K562 (cell line): Measurements from ENCODE around the gene MED15. TPM values are rescaled to one million over a fixed set of nuclear protein-coding genes. Genes with fewer than 3 reads are reported as not detected.

ENCODE experiments used
- ATAC-seq: fragments of 200-7000 bp; cut with Tn5 transposase; 3 replicates; pipeline ENCODE4 v1.9.1; 2020; ENCODE audit warnings: moderate library complexity
- BruUV-seq: library from RNA; stranded (reverse); fragments of 400-500 nt; replicated peaks from 2 replicates; lab custom pipeline; 2021; lab: Mats Ljungman, UMichigan
- CTCF ChIA-PET: fragments of 300-600 bp; formaldehyde crosslinking; extraction: SDS; loops from one replicate; lab custom pipeline; 2021; ENCODE audit warnings: low intra/inter-chr PET ratio; lab: Yijun Ruan, JAX
- POLR2A ChIA-PET: fragments of 300-600, 350-650 bp; sonication (Branson Sonifier 250); formaldehyde crosslinking; extraction: SDS; loops from one replicate; lab custom pipeline; 2021; ENCODE audit warnings: antibody characterized with exemption, inconsistent platforms; lab: Yijun Ruan, JAX
- DNase-seq, 4 experiments: peaks; one replicate each; pipeline versions ENCODE4 v3.0.0 to v3.0.0-alpha.2; 2011 to 2018; ENCODE audit warnings: low spot score in 3 of 4, mixed read lengths in 3 of 4; ENCODE audit errors: extremely low read depth in 1 of 4
- FAIRE-seq: peaks from 2 replicates; lab custom pipeline; 2011; peaks lifted over from hg19 to GRCh38; lab: Jason Lieb, UNC
- H2AFZ ChIP-seq: 2 replicates; pipeline ENCODE4 v1.6.0; 2011; ENCODE audit warnings: low read depth, low read length, control low read depth, inconsistent platforms
- H3K27ac ChIP-seq: fragments of 200-600 bp; 3 replicates; pipeline ENCODE4 v1.8.0; 2011; ENCODE audit warnings: low read depth, mild to moderate bottlenecking, control low read depth, inconsistent platforms, low read length, moderate library complexity, mixed read lengths; ENCODE audit errors: extremely low read depth
- H3K27me3 ChIP-seq, 2 experiments: fragments of 300-600 bp in 1 of 2; 2 replicates in 1 of 2; 3 replicates in 1 of 2; pipeline versions ENCODE4 v1.6.0 to v1.8.0; 2011; ENCODE audit warnings: inconsistent platforms in 2 of 2, low read length in 2 of 2, mild to moderate bottlenecking in 1 of 2, mixed read lengths in 1 of 2, moderate library complexity in 1 of 2; ENCODE audit not compliant: control insufficient read depth in 2 of 2, insufficient read depth in 2 of 2
- H3K36me3 ChIP-seq: fragments of 300-600 bp; 3 replicates; pipeline ENCODE4 v1.8.0; 2011; ENCODE audit warnings: mild to moderate bottlenecking, low read length, inconsistent platforms; ENCODE audit not compliant: control insufficient read depth, insufficient read depth
- H3K4me1 ChIP-seq, 2 experiments: fragments of 200-600 bp in 1 of 2; replicated peaks in 1 of 2; 2 replicates in 1 of 2; 3 replicates in 1 of 2; pipeline versions ENCODE4 v1.5.1 to v1.8.0; 2011; ENCODE audit warnings: inconsistent platforms in 2 of 2, low read length in 2 of 2, mild to moderate bottlenecking in 1 of 2, mixed read lengths in 1 of 2, moderate library complexity in 1 of 2; ENCODE audit not compliant: control insufficient read depth in 2 of 2, insufficient read depth in 2 of 2
- H3K4me2 ChIP-seq: 2 replicates; pipeline ENCODE4 v1.6.1; 2011; ENCODE audit warnings: low read length, control low read depth, inconsistent platforms, mixed read lengths; ENCODE audit not compliant: insufficient read depth
- H3K4me3 ChIP-seq: fragments of 200-600 bp; sonication (generic), shearing (Covaris generic); 2 replicates; pipeline ENCODE4 v1.5.1; 2016; ENCODE audit warnings: control low read depth, inconsistent platforms
- H3K79me2 ChIP-seq: fragments of 200-600 bp; 3 replicates; pipeline ENCODE4 v1.8.0; 2011; ENCODE audit warnings: low read length, inconsistent platforms; ENCODE audit not compliant: control insufficient read depth, insufficient read depth
- H3K9ac ChIP-seq, 2 experiments: 2 replicates each; pipeline versions ENCODE4 v1.6.0 to v1.6.1; 2011; ENCODE audit warnings: low read depth in 2 of 2, low read length in 2 of 2, control low read depth in 1 of 2, inconsistent platforms in 1 of 2, mild to moderate bottlenecking in 1 of 2, mixed read lengths in 1 of 2; ENCODE audit not compliant: insufficient read depth in 1 of 2
- H3K9me1 ChIP-seq: one replicate; pipeline ENCODE4 v1.6.0; 2011; ENCODE audit warnings: inconsistent platforms, mild to moderate bottlenecking, low read length, moderate library complexity; ENCODE audit not compliant: control insufficient read depth, insufficient read depth
- H3K9me3 ChIP-seq: replicated peaks from 2 replicates; pipeline ENCODE4 v1.5.1; 2011; ENCODE audit warnings: low read depth, low read length, inconsistent platforms; ENCODE audit not compliant: control insufficient read depth, insufficient read depth
- H4K20me1 ChIP-seq: replicated peaks from 2 replicates; pipeline ENCODE4 v1.6.1; 2011; ENCODE audit warnings: low read length, inconsistent platforms, mixed read lengths; ENCODE audit not compliant: control insufficient read depth, insufficient read depth
- BRD9 ChIP-seq: fragments of 450-650 bp; IDR thresholded peaks from 2 replicates; pipeline ENCODE4 v1.6.1; 2018; ENCODE audit warnings: low read depth; ENCODE audit not compliant: partially characterized antibody
- CAMTA2 ChIP-seq: fragments of 250-450 bp; sonication (Bioruptor Pico); conservative IDR thresholded peaks from 2 replicates; pipeline ENCODE4 v1.5.1; 2022
- GABPB2 ChIP-seq: fragments of 250-450 bp; sonication (Bioruptor Pico); conservative IDR thresholded peaks from 2 replicates; pipeline ENCODE4 v1.5.1; 2021; ENCODE audit warnings: mild to moderate bottlenecking
- KLF10 ChIP-seq: fragments of 250-450 bp; sonication (Bioruptor Pico); IDR thresholded peaks from 2 replicates; pipeline ENCODE4 v1.6.1; 2021; ENCODE audit warnings: matching md5 sums
- MYNN ChIP-seq, 2 experiments: sonication (generic); formaldehyde crosslinking in 1 of 2; IDR thresholded peaks; 2 replicates each; pipeline versions ENCODE4 v1.5.0 to v1.6.1; 2016 to 2020; ENCODE audit warnings: antibody characterized with exemption in 1 of 2, missing genetic modification reagents in 1 of 2
- NEUROD1 ChIP-seq: fragments of 150-350 bp; IDR thresholded peaks from 2 replicates; pipeline ENCODE4 v1.6.1; 2014; ENCODE audit warnings: borderline replicate concordance, low read length, low read depth; ENCODE audit not compliant: partially characterized antibody
- NUFIP1 ChIP-seq: fragments of 450-650 bp; IDR thresholded peaks from 2 replicates; pipeline ENCODE4 v1.6.1; 2018; ENCODE audit not compliant: partially characterized antibody
- PTBP1 ChIP-seq: fragments of 200-400 bp; formaldehyde crosslinking; IDR thresholded peaks from 2 replicates; pipeline ENCODE4 v1.6.1; 2017; ENCODE audit warnings: low read depth, low read length
- SAP30 ChIP-seq: fragments of 200-600 bp; sonication (generic); IDR thresholded peaks from 2 replicates; pipeline ENCODE4 v1.6.1; 2012; ENCODE audit warnings: borderline replicate concordance, low read depth, mild to moderate bottlenecking, moderate library complexity, low read length, control low read depth, inconsistent platforms; ENCODE audit not compliant: insufficient read depth, poor library complexity, severe bottlenecking
- SNRNP70 ChIP-seq: fragments of 200-400 bp; formaldehyde crosslinking; optimal IDR thresholded peaks from 2 replicates; pipeline ENCODE3; 2017; ENCODE audit warnings: low read depth, low read length
- SP1 ChIP-seq: sonication (generic); formaldehyde crosslinking; IDR thresholded peaks from 2 replicates; pipeline ENCODE4 v1.8.1; 2022; ENCODE audit warnings: mild to moderate bottlenecking, missing genetic modification reagents
- TEAD1 ChIP-seq, 2 experiments: fragments of 450-650 bp in 1 of 2; sonication (generic) in 1 of 2; formaldehyde crosslinking; IDR thresholded peaks; 2 replicates each; pipeline versions ENCODE4 v1.4.0 to v1.8.0; 2020 to 2022; ENCODE audit warnings: mild to moderate bottlenecking in 2 of 2, missing genetic modification reagents in 1 of 2
- UBTF ChIP-seq, 2 experiments: IDR thresholded peaks; 2 replicates each; pipeline ENCODE4 v1.6.1; 2012; ENCODE audit warnings: improper control_type of control experiment in 2 of 2, low read depth in 2 of 2, low read length in 2 of 2, borderline replicate concordance in 1 of 2
- WGBS: fragments of 100-300 bp; shearing (Covaris generic); methylation state at CpG from one replicate; pipeline ENCODE4 v1.1.6; 2016; ENCODE audit warnings: low coverage, mixed read lengths; ENCODE audit not compliant: insufficient coverage; ENCODE audit errors: missing lambda C conversion rate; 5-methylcytosine and 5-hydroxymethylcytosine counted together
- in situ Hi-C: fragments of 300-500 bp; cut with MboI; formaldehyde crosslinking; loops from 4 replicates; pipeline ENCODE4 v1.15.0; 2018; ENCODE audit warnings: inconsistent platforms, mixed read lengths
- intact Hi-C: fragments of 100-400 bp; cut with micrococcal nuclease; formaldehyde crosslinking; loops from 2 replicates; pipeline ENCODE4 v1.14.2; 2022
- polyA plus RNA-seq, 8 experiments: library from polyadenylated mRNA; depleted of rRNA in 4 of 8; stranded (reverse) in 5 of 8; unstranded in 3 of 8; fragments of >200 nt; fragmentation: Nextera tagmentation in 2 of 8; fragmentation: Illumina TruSeq in 1 of 8; extraction: Ambion mirVana in 2 of 8; extraction: Trizol in 1 of 8; gene quantifications; 2 replicates each; pipeline versions ENCODE4 v1.2.1 to v1.2.3, GENCODE V29; 2011 to 2014; ENCODE audit warnings: inconsistent platforms in 1 of 8, missing spikeins in 1 of 8
- total RNA-seq, 7 experiments: library from RNA; depleted of rRNA in 6 of 7; stranded (reverse); fragments of >200 nt in 6 of 7; fragmentation: Illumina TruSeq in 2 of 7; extraction: Trizol in 2 of 7; gene quantifications; 2 replicates each; pipeline versions ENCODE4 v1.2.1 to v1.2.3, GENCODE V29; 2011 to 2021; ENCODE audit warnings: low replicate concordance in 1 of 7
- TF ChIP-seq, protein P1 (sequence below): sonication (generic); formaldehyde crosslinking; IDR thresholded peaks from 2 replicates; pipeline ENCODE4 v1.8.1; 2022; ENCODE audit warnings: missing genetic modification reagents
- TF ChIP-seq, protein P2 (sequence below): fragments of 450-650 bp; IDR thresholded peaks from 2 replicates; pipeline ENCODE4 v1.6.1; 2016; ENCODE audit warnings: low read depth, mild to moderate bottlenecking, moderate library complexity

The MED15 gene
- total and polyA plus RNA-seq, 9 of the 15 experiments (the other 6 are each of a cell fraction or from before 2014, with no cell fraction given) = 4.0 to 271 (median 60.1) TPM

DNA sequence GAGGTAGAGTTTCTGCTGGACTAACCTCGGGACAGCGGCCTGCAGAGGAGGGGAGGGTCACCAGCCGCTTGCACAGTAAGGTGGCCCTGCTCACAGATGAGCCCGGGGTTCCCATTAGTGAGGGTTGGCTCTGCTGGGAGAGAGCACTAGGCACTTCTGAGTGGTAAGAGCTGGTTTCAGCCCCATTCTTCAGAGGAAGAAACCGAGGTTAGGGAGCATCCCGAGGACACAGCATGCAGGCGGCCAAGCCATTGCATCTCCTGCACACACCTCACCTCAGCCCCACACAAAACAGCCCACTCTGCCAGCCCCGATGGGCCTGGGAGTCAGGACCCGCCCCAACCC is 99.3 kb downstream of the MED15 start (continued):
- TF ChIP-seq, protein P1, sequence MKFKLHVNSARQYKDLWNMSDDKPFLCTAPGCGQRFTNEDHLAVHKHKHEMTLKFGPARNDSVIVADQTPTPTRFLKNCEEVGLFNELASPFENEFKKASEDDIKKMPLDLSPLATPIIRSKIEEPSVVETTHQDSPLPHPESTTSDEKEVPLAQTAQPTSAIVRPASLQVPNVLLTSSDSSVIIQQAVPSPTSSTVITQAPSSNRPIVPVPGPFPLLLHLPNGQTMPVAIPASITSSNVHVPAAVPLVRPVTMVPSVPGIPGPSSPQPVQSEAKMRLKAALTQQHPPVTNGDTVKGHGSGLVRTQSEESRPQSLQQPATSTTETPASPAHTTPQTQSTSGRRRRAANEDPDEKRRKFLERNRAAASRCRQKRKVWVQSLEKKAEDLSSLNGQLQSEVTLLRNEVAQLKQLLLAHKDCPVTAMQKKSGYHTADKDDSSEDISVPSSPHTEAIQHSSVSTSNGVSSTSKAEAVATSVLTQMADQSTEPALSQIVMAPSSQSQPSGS (CRISPR knock-in tag) = 0 out of 2 replicates have a peak, but pooled peaks have one; percentile 54
- no peak for TF ChIP-seq SP1
- peak; percentile 44 for TF ChIP-seq SNRNP70

DNA sequence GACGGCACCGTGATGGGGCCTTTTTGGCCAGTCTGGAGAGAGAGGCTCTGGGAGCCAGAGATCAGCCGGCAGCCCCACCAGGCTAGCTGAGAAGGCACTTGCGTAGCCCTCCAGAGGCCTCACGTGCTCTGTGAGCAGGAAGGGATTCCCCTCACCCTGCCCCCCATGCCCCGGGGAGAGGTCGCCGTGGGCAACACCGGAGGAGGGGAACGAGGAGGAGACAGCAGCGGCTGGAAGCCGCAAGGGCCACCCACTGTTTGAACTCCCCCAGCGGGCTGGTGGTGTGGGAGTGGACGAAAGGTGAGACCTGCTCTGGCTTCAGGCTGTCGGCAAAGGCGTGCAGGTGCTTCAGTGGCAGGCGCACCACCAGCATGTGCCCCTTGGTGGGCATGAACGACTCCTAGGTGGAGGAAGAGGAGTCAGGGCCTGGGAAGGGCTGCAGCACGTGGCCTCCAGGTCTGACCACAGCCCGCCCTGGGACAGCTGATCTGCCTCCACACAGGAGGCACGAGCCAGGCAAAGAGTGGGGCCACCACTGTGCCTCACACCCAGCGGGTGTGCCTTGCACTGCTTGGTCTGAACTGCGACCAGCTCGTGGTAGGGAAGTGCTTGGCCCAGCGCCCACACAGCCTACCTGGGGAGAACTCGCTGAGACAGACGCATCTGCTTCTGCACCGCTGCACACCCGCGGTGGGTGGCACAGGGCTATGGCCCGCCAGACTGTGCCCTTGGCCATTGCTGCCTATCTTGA is 99.9 kb downstream of the MED15 start:
- CTCF ChIA-PET = interaction anchor here (0.8 to 4.5 kb wide), 6 partner anchors 47 to 189 kb away, joined by 3 to 34 read pairs (median 14); no protein-coding TSS in a partner anchor
- Histone ChIP-seq H3K79me2 (no peaks in the 10 kb centered on the region), H3K27ac (no peak overlapping the region), H3K4me3 (no peak overlapping the region), H3K9me1 (peaks cover 8% of the 10 kb centered on the region), H3K9me3 (no peaks in the 10 kb centered on the region), H4K20me1 (peaks cover 80% of the 10 kb centered on the region), H3K9ac (peak overlapping the region in 1 of 2 experiments; percentile 48; a peak in 2 of 4 replicates), H3K4me1 (peaks cover 0 to 50% of the 10 kb centered on the region in 2 experiments; a peak in 2 of 5 replicates), H2AFZ (no peak overlapping the region), H3K27me3 (peaks cover 61 to 99% of the 10 kb centered on the region in 2 experiments), H3K36me3 (no peaks in the 10 kb centered on the region), H3K4me2 (no peak overlapping the region)
- no peak for FAIRE-seq
- intact Hi-C loops (loop anchor here (2.0 to 5.0 kb wide), 2 partner anchors 135 to 175 kb away; no protein-coding TSS in a partner anchor), in situ Hi-C loops (loop anchor here (25.0 kb wide), 1 partner anchor 530 kb away; no protein-coding TSS in a partner anchor)
- POLR2A ChIA-PET = interaction anchor here (0.6 to 21.8 kb wide), 10 partner anchors 8 to 166 kb away, joined by 3 to 234 read pairs (median 4); no protein-coding TSS in a partner anchor
- ATAC-seq = no peak
- no peak for DNase-seq
- BruUV-seq = no TSS peak
- WGBS = 8% methylated on average over 31 of the region's 31 CpGs
- TF ChIP-seq MYNN (IDR thresholded peaks at IDR 0.05) = peak; percentile 50; the same call in 1 of the 2 replicates
- TF ChIP-seq MYNN (CRISPR knock-in tag; IDR thresholded peaks at IDR 0.05) = no peak
- TF ChIP-seq NUFIP1 = no peak
- no peak for TF ChIP-seq UBTF (IDR thresholded peaks at IDR 0.05; ENCODE audit: borderline replicate concordance in 1 of 2, low read depth in 2 of 2, low read length in 2 of 2)
- TF ChIP-seq KLF10 = no peak
- TF ChIP-seq TEAD1 (CRISPR knock-in tag; IDR thresholded peaks at IDR 0.05) = no peak
- TF ChIP-seq BRD9 = no peak
- TF ChIP-seq SAP30 = no peak
- TF ChIP-seq CAMTA2 (CRISPR knock-in tag) = no peak
- TF ChIP-seq, protein P2, sequence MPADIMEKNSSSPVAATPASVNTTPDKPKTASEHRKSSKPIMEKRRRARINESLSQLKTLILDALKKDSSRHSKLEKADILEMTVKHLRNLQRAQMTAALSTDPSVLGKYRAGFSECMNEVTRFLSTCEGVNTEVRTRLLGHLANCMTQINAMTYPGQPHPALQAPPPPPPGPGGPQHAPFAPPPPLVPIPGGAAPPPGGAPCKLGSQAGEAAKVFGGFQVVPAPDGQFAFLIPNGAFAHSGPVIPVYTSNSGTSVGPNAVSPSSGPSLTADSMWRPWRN = no peak
- TF ChIP-seq GABPB2 = 0 out of 2 replicates have a peak, but pooled peaks have one; percentile 4
- TF ChIP-seq NEUROD1 = no peak
- no peak for TF ChIP-seq PTBP1
